Mesendoderm (in vitro differentiated cells): ENCODE results near the gene CLNS1A. TPM values are rescaled to one million over a fixed set of nuclear protein-coding genes. Genes with fewer than 3 reads are reported as not detected.

Experiments used
- DNase-seq: peaks from one replicate; pipeline ENCODE4 v3.0.0; 2013
- H2AK5ac ChIP-seq: 2 replicates; pipeline ENCODE4 v1.6.1; 2013; ENCODE audit warnings: low read length, inconsistent platforms
- H2BK120ac ChIP-seq: 2 replicates; pipeline ENCODE4 v1.6.1; 2013; ENCODE audit warnings: low read depth, mild to moderate bottlenecking, low read length, moderate library complexity, mixed read lengths
- H2BK15ac ChIP-seq: replicated peaks from 2 replicates; pipeline ENCODE4 v1.6.1; 2013; ENCODE audit warnings: low read depth, mild to moderate bottlenecking, moderate library complexity
- H2BK5ac ChIP-seq: 2 replicates; pipeline ENCODE4 v1.6.1; 2013; ENCODE audit warnings: low read length, inconsistent platforms
- H3K18ac ChIP-seq: 2 replicates; pipeline ENCODE4 v1.6.1; 2013; ENCODE audit warnings: mild to moderate bottlenecking, low read length, mixed read lengths
- H3K23ac ChIP-seq: one replicate; pipeline ENCODE4 v1.6.1; 2013; ENCODE audit warnings: low read length
- H3K27ac ChIP-seq: 2 replicates; pipeline ENCODE4 v1.5.1; 2013; ENCODE audit warnings: low read depth, mild to moderate bottlenecking, inconsistent platforms, low read length, moderate library complexity
- H3K27me3 ChIP-seq: 2 replicates; pipeline ENCODE4 v1.6.1; 2013; ENCODE audit warnings: low read length, control low read depth, mild to moderate bottlenecking, inconsistent platforms; ENCODE audit not compliant: insufficient read depth, poor library complexity
- H3K36me3 ChIP-seq: 2 replicates; pipeline ENCODE4 v1.6.1; 2013; ENCODE audit warnings: low read length, inconsistent platforms; ENCODE audit not compliant: control insufficient read depth, insufficient read depth
- H3K4ac ChIP-seq: one replicate; pipeline ENCODE4 v1.6.1; 2013; ENCODE audit warnings: low read depth, mild to moderate bottlenecking, low read length, moderate library complexity
- H3K4me1 ChIP-seq: 2 replicates; pipeline ENCODE4 v1.6.1; 2013; ENCODE audit warnings: low read depth, low read length, inconsistent platforms; ENCODE audit not compliant: control insufficient read depth
- H3K4me2 ChIP-seq: 2 replicates; pipeline ENCODE4 v1.6.1; 2013; ENCODE audit warnings: low read length
- H3K4me3 ChIP-seq: 2 replicates; pipeline ENCODE4 v1.5.1; 2013; ENCODE audit warnings: mild to moderate bottlenecking, low read length
- H3K56ac ChIP-seq: one replicate; pipeline ENCODE4 v1.6.1; 2013; ENCODE audit warnings: low read length
- H3K79me1 ChIP-seq: 2 replicates; pipeline ENCODE4 v1.6.1; 2013; ENCODE audit warnings: low read length, inconsistent platforms
- H3K79me2 ChIP-seq: 2 replicates; pipeline ENCODE4 v1.6.1; 2013; ENCODE audit warnings: mild to moderate bottlenecking, low read length; ENCODE audit not compliant: control insufficient read depth, insufficient read depth
- H3K9ac ChIP-seq: 2 replicates; pipeline ENCODE4 v1.6.1; 2013; ENCODE audit warnings: low read length, inconsistent platforms
- H4K5ac ChIP-seq: one replicate; pipeline ENCODE4 v1.6.1; 2013; ENCODE audit warnings: low read length
- H4K8ac ChIP-seq: one replicate; pipeline ENCODE4 v1.6.1; 2013; ENCODE audit warnings: low read depth, mild to moderate bottlenecking, control low read depth, low read length, moderate library complexity
- WGBS: extraction: QIAGEN DNeasy Blood & Tissue Kit; methylation state at CpG from one replicate; pipeline ENCODE4 v1.1.7; 2013; ENCODE audit warnings: low lambda C conversion rate, missing lambda C conversion rate; ENCODE audit not compliant: insufficient coverage; ENCODE audit errors: extremely low coverage; 5-methylcytosine and 5-hydroxymethylcytosine counted together
- polyA plus RNA-seq, 2 experiments: library from polyadenylated mRNA; stranded (reverse); fragments of 200-250 nt; gene quantifications; one replicate each; pipeline ENCODE4 v1.2.3, GENCODE V29; 2013

Gene CLNS1A
- 94.5 TPM for polyA plus RNA-seq (2013, experiment 1 of 2)
- polyA plus RNA-seq (2013, experiment 2 of 2): 96.1 TPM

GRCh38 chr11:77637345-77638165 lies at the start of gene CLNS1A:
Gene CLNS1A (minus strand): TSS chr11:77637794. CDS start chr11:77637714, 80 bp downstream.
- Histone ChIP-seq H2BK120ac (no peak within 1 kb of the TSS), H3K18ac (peak within 1 kb of the TSS; percentile 16), H2BK15ac (no peak within 1 kb of the TSS), H2BK5ac (no peak within 1 kb of the TSS), H3K56ac (peak within 1 kb of the TSS; percentile 95), H3K4me1 (peaks cover 2% of the 10 kb centered on the region), H3K4ac (peak within 1 kb of the TSS; percentile 83), H3K36me3 (no peaks in the 10 kb centered on the region), H3K27ac (peak within 1 kb of the TSS; percentile 73), H2AK5ac (no peak within 1 kb of the TSS), H3K27me3 (no peaks in the 10 kb centered on the region), H3K4me2 (peak within 1 kb of the TSS; percentile 95), H3K9ac (peak within 1 kb of the TSS; percentile 96), H3K23ac (peak within 1 kb of the TSS; percentile 83), H3K4me3 (peak within 1 kb of the TSS; percentile 89), H3K79me1 (peaks cover 8% of the 10 kb centered on the region), H3K79me2 (peaks cover 22% of the 10 kb centered on the region), H4K5ac (peak within 1 kb of the TSS; percentile 71), H4K8ac (no peak within 1 kb of the TSS)
- WGBS: no CpG with 5 or more reads among the region's 41 CpGs
- DNase-seq: peak; percentile 95

- Histone ChIP-seq H3K23ac (no peak overlapping the region), H4K8ac (no peak overlapping the region), H3K4me3 (no peak overlapping the region), H2AK5ac (no peak overlapping the region), H2BK5ac (no peak overlapping the region), H3K79me1 (no peaks in the 10 kb centered on the region), H3K4me2 (no peak overlapping the region), H3K56ac (no peak overlapping the region), H3K4ac (no peak overlapping the region), H3K27ac (no peak overlapping the region), H4K5ac (no peak overlapping the region), H3K4me1 (no peaks in the 10 kb centered on the region), H3K27me3 (no peaks in the 10 kb centered on the region), H3K79me2 (no peaks in the 10 kb centered on the region), H3K18ac (no peak overlapping the region), H3K9ac (no peak overlapping the region), H2BK15ac (no peak overlapping the region), H3K36me3 (no peaks in the 10 kb centered on the region), H2BK120ac (no peak overlapping the region)
- DNase-seq: no peak
Measured at GRCh38 chr11:77687088-77687487, 49.5 kb upstream of the CLNS1A start.

GRCh38 chr11:77677138-77677537 lies 39.5 kb upstream of the CLNS1A start:
- H2BK120ac ChIP-seq: no peak overlapping the region
- H3K27ac ChIP-seq: no peak overlapping the region
- no peak overlapping the region for H4K5ac ChIP-seq
- WGBS: 100% methylated on average over 1 of the region's 3 CpGs
- H3K27me3 ChIP-seq: no peaks in the 10 kb centered on the region
- no peak overlapping the region for H2BK15ac ChIP-seq
- H3K4me1 ChIP-seq: no peaks in the 10 kb centered on the region
- no peak overlapping the region for H3K4me2 ChIP-seq
- no peak overlapping the region for H2AK5ac ChIP-seq
- DNase-seq: no peak
- H3K9ac ChIP-seq: no peak overlapping the region
- no peak overlapping the region for H3K18ac ChIP-seq
- H3K36me3 ChIP-seq: peaks cover 1% of the 10 kb centered on the region
- no peak overlapping the region for H2BK5ac ChIP-seq
- no peaks in the 10 kb centered on the region for H3K79me2 ChIP-seq
- H4K8ac ChIP-seq: no peak overlapping the region
- H3K79me1 ChIP-seq: no peaks in the 10 kb centered on the region
- no peak overlapping the region for H3K4ac ChIP-seq
- H3K56ac ChIP-seq: no peak overlapping the region
- H3K4me3 ChIP-seq: no peak overlapping the region
- H3K23ac ChIP-seq: no peak overlapping the region

GRCh38 chr11:77672264-77672663 lies 34.7 kb upstream of the CLNS1A start:
- no peak overlapping the region for H4K8ac ChIP-seq
- DNase-seq: no peak
- no peak overlapping the region for H3K4ac ChIP-seq
- WGBS: no CpG with 5 or more reads among the region's 1 CpG
- no peak overlapping the region for H4K5ac ChIP-seq
- peaks cover 1% of the 10 kb centered on the region for H3K36me3 ChIP-seq
- no peak overlapping the region for H3K18ac ChIP-seq
- no peak overlapping the region for H3K4me3 ChIP-seq
- no peak overlapping the region for H3K4me2 ChIP-seq
- H3K23ac ChIP-seq: no peak overlapping the region
- no peak overlapping the region for H2BK120ac ChIP-seq
- H3K27ac ChIP-seq: no peak overlapping the region
- H3K27me3 ChIP-seq: no peaks in the 10 kb centered on the region
- H2BK5ac ChIP-seq: no peak overlapping the region
- no peaks in the 10 kb centered on the region for H3K79me2 ChIP-seq
- H2AK5ac ChIP-seq: no peak overlapping the region
- H3K56ac ChIP-seq: no peak overlapping the region
- no peaks in the 10 kb centered on the region for H3K4me1 ChIP-seq
- no peak overlapping the region for H2BK15ac ChIP-seq
- no peaks in the 10 kb centered on the region for H3K79me1 ChIP-seq
- H3K9ac ChIP-seq: no peak overlapping the region

- Histone ChIP-seq H3K27ac (no peak overlapping the region), H2BK15ac (no peak overlapping the region), H3K36me3 (peaks cover 3% of the 10 kb centered on the region), H3K79me1 (no peaks in the 10 kb centered on the region), H3K79me2 (no peaks in the 10 kb centered on the region), H3K4me1 (no peaks in the 10 kb centered on the region), H3K4me2 (no peak overlapping the region), H3K4me3 (no peak overlapping the region), H4K8ac (no peak overlapping the region), H3K23ac (no peak overlapping the region), H3K4ac (no peak overlapping the region), H3K27me3 (no peaks in the 10 kb centered on the region), H2BK5ac (no peak overlapping the region), H3K9ac (no peak overlapping the region), H2AK5ac (no peak overlapping the region), H3K18ac (no peak overlapping the region), H3K56ac (no peak overlapping the region), H4K5ac (no peak overlapping the region), H2BK120ac (no peak overlapping the region)
- WGBS: no CpG with 5 or more reads among the region's 2 CpGs
- DNase-seq: no peak
Measured at GRCh38 chr11:77669848-77670511, 32.4 kb upstream of the CLNS1A start.
